ENCODE data around the gene DOCK1. TPM values are rescaled to one million over a fixed set of nuclear protein-coding genes. Genes with fewer than 3 reads are reported as not detected.

The DOCK1 gene
- total RNA-seq, 2 donors from 2014 or later, result 64.0 to 65.8 TPM

DNA sequence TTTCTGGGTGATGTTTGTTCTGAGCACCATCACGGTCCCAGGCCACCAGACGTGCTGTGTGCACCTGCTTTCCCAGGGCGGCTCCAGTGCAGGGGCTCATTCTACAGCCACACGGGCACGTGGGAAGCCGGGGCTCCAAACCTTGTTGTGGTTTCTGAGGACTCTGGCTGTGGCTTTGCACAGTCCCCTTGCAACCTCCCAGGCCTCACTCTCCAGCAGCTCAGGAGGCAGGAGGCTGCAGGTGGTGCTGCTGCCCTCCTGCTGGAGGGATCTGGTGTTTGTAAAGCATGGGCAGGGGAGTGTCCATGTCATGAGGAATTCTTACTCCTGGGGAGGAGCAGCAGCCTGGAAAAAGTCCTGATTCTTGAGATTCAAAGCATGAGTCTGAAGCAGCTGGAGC, 236.9 kb downstream of the DOCK1 start:
- ATAC-seq, result no peak
- DNase-seq, result no peak
- intact Hi-C loops (cut with DNase I, micrococcal nuclease), result no loop called here

DNA sequence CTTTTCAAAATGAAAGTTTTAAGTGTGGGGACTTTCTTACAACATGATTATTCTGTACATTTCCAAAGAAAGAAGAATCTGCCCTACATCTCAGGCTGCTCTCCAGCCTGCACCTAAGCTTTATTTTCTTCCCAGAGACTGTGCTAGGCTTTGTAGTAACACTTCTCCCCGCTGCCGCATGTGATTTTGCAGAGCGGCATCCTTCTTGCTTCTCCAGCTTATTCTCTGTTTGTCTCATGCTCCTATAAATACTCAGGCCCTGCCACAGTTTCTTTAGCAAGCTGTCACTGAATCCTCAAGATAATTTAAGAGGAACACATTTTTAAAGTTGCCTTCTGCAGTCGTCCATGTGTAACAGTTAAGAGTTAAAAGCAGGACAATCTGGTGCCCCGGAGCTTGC, 237.6 kb downstream of the DOCK1 start:
- intact Hi-C loops (cut with DNase I, micrococcal nuclease), result no loop called here

GRCh38 chr10:127145173-127145572, 239.9 kb downstream of the DOCK1 start:
- intact Hi-C loops (cut with DNase I, micrococcal nuclease), result no loop called here
- DNase-seq (no peak), ATAC-seq (no peak)

More for the DNA sequence above, 237.6 kb downstream of the DOCK1 start:
- no peak for ATAC-seq
- DNase-seq, result no peak

GRCh38 chr10:127146661-127147060, 241.4 kb downstream of the DOCK1 start:
- ATAC-seq (no peak), DNase-seq (no peak)
- intact Hi-C loops (cut with DNase I, micrococcal nuclease), result no loop called here

DNA sequence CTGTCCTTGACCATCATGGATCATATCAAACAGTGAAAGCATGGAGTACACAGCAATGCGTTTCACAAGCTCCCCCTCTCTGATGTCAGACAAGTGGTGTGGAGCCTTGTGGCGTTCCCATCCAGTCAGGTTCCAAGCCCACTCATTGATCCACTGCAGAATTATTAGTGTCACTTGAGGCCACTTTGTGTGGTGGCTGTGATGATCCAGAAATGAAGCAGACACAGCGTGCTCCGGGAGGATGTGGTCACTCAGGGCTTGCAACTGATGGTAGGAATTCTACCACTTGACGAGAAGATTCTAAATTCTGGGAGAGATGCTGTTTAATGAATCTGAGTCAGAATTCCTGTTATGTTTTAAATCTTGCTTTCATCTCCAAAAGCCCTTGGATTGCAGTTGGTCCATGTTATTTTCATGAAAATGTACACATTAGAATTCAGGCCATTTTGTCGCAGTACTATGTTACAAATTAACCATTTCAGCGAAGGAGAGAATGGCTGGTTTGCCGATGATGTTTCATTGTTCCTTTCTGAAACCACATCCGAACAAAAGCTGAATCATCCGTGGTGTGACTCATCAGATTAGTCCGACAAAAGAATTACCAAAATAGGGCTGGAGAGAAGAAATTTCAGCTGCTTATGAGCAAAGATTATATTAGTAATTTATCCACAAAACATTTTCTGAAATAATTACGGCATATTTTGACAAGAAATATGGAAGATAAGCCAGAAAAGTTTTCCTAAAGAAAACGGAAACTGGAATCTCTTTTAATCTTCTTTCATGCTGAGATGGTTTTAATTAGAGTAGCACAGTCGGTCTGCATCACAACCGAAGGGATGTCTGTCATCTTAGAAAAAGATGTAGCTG, 243.1 kb downstream of the DOCK1 start:
- no peak for DNase-seq
- ATAC-seq, result no peak
- intact Hi-C loops (cut with DNase I, micrococcal nuclease), result no loop called here

- no peak for ATAC-seq
- no peak for DNase-seq
- intact Hi-C loops (cut with DNase I, micrococcal nuclease), result no loop called here
Observed at GRCh38 chr10:127148933-127149220, 243.6 kb downstream of the DOCK1 start.

GRCh38 chr10:127149501-127150081, 244.4 kb downstream of the DOCK1 start:
- no peak for DNase-seq
- no peak for ATAC-seq
- intact Hi-C loops (cut with DNase I, micrococcal nuclease), result no loop called here

- intact Hi-C loops (cut with DNase I, micrococcal nuclease), result no loop called here
- ATAC-seq, result no peak
- DNase-seq, result no peak
Observed at GRCh38 chr10:127150136-127150535, 244.9 kb downstream of the DOCK1 start.

DNA sequence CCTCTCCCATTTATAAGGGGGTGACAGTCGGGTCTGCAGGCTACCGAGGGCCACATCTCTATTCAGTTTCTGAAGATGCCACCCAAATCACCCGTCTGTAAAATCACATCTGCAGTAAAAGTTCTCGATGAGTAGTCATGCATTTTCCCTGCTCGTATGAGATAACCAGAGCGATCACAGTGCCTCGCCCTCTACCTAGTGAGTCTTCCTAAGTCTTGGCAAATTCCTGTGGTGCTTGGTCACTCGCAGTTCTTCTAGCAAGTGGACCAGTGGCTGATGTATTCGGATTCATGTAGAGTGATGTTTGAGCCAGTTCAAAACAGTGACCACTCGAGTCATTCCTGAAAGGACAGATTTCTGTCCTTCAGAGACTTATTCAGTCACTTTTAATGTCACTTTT, 246.3 kb downstream of the DOCK1 start:
- ATAC-seq (no peak), DNase-seq (no peak)
- intact Hi-C loops (cut with DNase I, micrococcal nuclease), result no loop called here

GRCh38 chr10:127151981-127152699, 246.9 kb downstream of the DOCK1 start:
- no peak for ATAC-seq
- intact Hi-C loops (cut with DNase I, micrococcal nuclease), result no loop called here
- DNase-seq, result no peak

- no peak for DNase-seq
- intact Hi-C loops (cut with DNase I, micrococcal nuclease), result no loop called here
- no peak for ATAC-seq
Observed at GRCh38 chr10:127153181-127153580, 248.0 kb downstream of the DOCK1 start.

DNA sequence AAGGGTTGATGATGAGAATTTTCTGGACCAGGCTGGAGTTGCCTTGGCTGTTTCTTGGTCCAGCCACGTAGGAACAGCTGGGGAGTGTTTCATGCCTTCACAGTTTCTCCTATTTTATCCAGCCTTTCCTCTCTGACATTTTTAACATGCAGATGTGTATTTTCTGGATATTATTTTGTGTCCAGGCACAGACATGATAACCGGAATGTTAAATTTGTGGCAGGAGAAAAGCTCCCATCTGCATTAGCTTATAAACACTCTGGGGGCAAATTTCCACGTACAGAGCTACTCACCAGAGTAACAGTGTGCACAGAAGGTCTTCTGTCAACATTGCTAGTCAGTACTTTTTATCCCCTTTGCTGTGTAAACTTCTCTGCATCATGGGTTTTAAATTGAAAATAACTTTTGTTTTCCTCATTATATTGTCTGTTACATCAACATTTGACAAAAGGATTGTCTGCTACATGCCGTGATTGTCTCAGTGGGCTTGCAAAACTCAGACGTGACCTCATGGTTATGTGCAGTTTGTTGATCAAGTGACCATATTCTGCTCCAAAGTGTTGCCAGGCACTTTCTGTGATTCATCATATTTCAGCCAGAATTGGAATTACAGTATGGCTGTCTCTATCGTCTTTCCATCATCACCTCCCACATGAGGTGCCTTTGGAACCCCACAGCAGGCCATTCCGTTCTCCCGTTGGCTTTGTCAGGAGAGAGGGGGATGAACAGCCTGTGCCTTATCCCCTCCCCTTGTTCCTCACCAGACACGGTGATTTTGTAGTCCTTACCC, 249.8 kb downstream of the DOCK1 start:
- intact Hi-C loops (cut with DNase I, micrococcal nuclease), result no loop called here
- no peak for DNase-seq
- no peak for ATAC-seq

DNA sequence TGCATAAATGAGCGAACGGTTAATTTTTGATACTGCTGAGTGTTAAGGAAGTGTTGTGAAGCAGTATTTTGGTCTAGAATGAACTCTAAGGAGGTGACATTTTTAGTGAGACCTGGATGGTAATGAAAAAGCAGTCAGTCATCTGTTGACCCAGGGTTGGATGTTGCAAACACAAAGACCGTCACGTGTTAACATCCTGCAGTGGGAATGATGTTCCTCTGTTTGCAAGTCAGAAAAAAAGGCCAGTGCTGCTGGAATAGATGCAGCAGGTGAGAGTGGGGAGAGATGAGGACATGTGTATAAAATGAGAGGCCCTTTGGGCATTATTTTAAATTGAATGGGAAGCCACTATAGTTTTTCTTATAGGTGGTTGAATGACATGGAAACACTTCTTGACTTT, 251.9 kb downstream of the DOCK1 start:
- intact Hi-C loops (cut with DNase I, micrococcal nuclease), result no loop called here
- ATAC-seq (no peak), DNase-seq (no peak)

- ATAC-seq (no peak), DNase-seq (no peak)
- intact Hi-C loops (cut with DNase I, micrococcal nuclease), result no loop called here
Observed at GRCh38 chr10:127157506-127158200, 252.4 kb downstream of the DOCK1 start.

DNA sequence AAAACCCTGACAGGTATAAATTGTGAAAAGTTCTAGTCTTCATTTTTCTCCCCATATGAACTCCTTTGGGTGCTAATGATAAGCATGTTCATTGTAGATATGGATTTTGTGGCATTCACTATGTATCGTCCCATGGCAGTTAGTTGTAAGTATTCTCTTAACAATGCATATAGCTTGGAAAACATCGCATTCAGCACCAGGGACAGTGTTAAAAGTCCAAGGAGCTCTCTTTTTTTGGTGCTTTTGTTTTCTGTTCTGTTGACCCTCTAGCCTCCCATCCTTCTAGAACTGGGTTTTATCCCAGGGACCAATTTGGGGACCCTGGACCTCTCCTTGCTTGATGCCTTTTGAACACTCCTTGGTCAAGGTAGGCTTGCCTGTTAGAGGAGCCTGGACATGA, 253.4 kb downstream of the DOCK1 start:
- intact Hi-C loops (cut with DNase I, micrococcal nuclease), result no loop called here
- DNase-seq (no peak), ATAC-seq (no peak)

DNA sequence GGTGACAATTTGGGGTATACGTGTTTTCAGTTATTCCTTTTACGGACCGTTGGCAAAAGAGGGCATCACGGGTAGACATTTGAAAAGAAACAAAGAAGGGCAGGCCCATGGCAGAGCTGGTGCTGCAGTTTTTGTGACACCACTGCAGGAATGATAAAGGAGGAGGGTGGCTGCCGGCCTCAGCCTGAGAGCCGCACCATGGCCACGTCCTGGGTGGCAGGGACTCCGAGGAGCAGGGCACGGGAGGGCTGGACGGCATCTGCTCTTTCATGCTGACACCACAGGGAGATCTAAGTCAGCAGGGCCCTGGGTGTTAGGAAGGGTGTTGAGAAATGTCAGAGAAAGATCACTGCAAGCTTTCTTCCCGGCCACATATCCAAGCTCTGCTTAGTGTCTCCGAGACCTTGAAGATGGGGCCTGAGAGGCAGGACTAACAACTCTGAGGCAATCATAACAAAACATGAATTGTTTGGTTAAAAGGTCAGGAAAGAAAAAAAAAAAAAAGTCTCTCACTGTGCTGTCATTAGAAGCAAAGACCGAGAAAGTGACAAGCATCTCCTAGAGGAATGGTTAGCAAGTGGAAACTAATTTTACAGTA, 254.5 kb downstream of the DOCK1 start:
- ATAC-seq (no peak), DNase-seq (no peak)
- intact Hi-C loops (cut with DNase I, micrococcal nuclease), result no loop called here

- no peak for DNase-seq
- intact Hi-C loops (cut with DNase I, micrococcal nuclease), result no loop called here
- ATAC-seq, result no peak
Observed at GRCh38 chr10:127161482-127161881, 256.3 kb downstream of the DOCK1 start.

- ATAC-seq (peak; percentile 3), DNase-seq (no peak)
- intact Hi-C loops (cut with DNase I, micrococcal nuclease), result no loop called here
Observed at GRCh38 chr10:127162841-127163240, 257.6 kb downstream of the DOCK1 start.

DNA sequence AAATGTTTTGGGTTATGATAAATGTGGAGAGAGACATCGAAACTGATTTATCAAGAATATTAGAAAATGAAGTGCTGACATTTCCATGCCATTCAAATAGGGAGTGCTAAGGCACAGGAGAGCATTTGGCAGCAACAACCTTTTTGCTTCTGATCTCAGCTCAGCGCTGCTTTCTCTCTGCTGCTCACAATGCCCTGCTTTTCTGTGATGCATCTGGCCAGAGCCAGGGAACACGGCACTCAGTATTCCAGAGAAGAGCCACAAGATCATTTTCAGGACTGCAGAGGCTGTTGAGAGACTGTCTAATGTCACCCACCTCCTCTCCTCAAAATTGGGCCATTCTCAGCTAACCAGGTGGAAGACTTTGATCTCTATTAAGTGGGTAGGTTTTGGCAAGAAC, 263.0 kb downstream of the DOCK1 start:
- intact Hi-C loops (cut with DNase I, micrococcal nuclease), result no loop called here
- DNase-seq, result no peak
- ATAC-seq, result no peak
